Measurements from ENCODE around the gene FNBP1.

The FNBP1 gene

GRCh38 chr9:129879991-129880653 lies 162.9 kb downstream of the FNBP1 start:
- no peak for DNase-seq (ENCODE audit: low read depth in 2 of 3, low spot score in 2 of 3)

- no peak for DNase-seq (ENCODE audit: low read depth in 2 of 3, low spot score in 2 of 3)
These were observed 163.8 kb downstream of the FNBP1 start for GRCh38 chr9:129879103-129879699.

- DNase-seq (ENCODE audit: low read depth in 2 of 3, low spot score in 2 of 3), result no peak
These were observed 164.7 kb downstream of the FNBP1 start for GRCh38 chr9:129878291-129878690.

GRCh38 chr9:129876815-129877214 lies 166.2 kb downstream of the FNBP1 start:
- no peak for DNase-seq (ENCODE audit: low read depth in 2 of 3, low spot score in 2 of 3)

- no peak for DNase-seq (ENCODE audit: low read depth in 2 of 3, low spot score in 2 of 3)
These were observed 167.1 kb downstream of the FNBP1 start for GRCh38 chr9:129875687-129876395.

- no peak for DNase-seq (ENCODE audit: low read depth in 2 of 3, low spot score in 2 of 3)
These were observed 167.8 kb downstream of the FNBP1 start for GRCh38 chr9:129875181-129875611.

GRCh38 chr9:129874261-129875101 lies 168.5 kb downstream of the FNBP1 start:
- no peak for DNase-seq (ENCODE audit: low read depth in 2 of 3, low spot score in 2 of 3)

GRCh38 chr9:129873563-129874190 lies 169.3 kb downstream of the FNBP1 start:
- no peak for DNase-seq (ENCODE audit: low read depth in 2 of 3, low spot score in 2 of 3)

GRCh38 chr9:129871046-129871445 lies 171.9 kb downstream of the FNBP1 start:
- no peak for DNase-seq (ENCODE audit: low read depth in 2 of 3, low spot score in 2 of 3)

GRCh38 chr9:129869585-129870501 lies 173.1 kb downstream of the FNBP1 start:
- no peak for DNase-seq (ENCODE audit: low read depth in 2 of 3, low spot score in 2 of 3)

GRCh38 chr9:129868872-129869486 lies 174.0 kb downstream of the FNBP1 start:
- DNase-seq (ENCODE audit: low read depth in 2 of 3, low spot score in 2 of 3), result peak in 2 of 3 experiments; percentile 58 to 63

GRCh38 chr9:129868023-129868871 lies 174.7 kb downstream of the FNBP1 start:
- no peak for DNase-seq (ENCODE audit: low read depth in 2 of 3, low spot score in 2 of 3)

GRCh38 chr9:129867136-129868022 lies 175.6 kb downstream of the FNBP1 start:
- no peak for DNase-seq (ENCODE audit: low read depth in 2 of 3, low spot score in 2 of 3)

GRCh38 chr9:129866394-129867135 lies 176.4 kb downstream of the FNBP1 start:
- DNase-seq (ENCODE audit: low read depth in 2 of 3, low spot score in 2 of 3), result no peak

GRCh38 chr9:129865668-129866320 lies 177.2 kb downstream of the FNBP1 start:
- DNase-seq (ENCODE audit: low read depth in 2 of 3, low spot score in 2 of 3), result no peak

- DNase-seq (ENCODE audit: low read depth in 2 of 3, low spot score in 2 of 3), result no peak
These were observed 177.9 kb downstream of the FNBP1 start for GRCh38 chr9:129864991-129865647.

Measured in activated CD8-positive, alpha-beta memory T cell treated with anti-CD3 and anti-CD28 coated beads for 48 hours (primary cell).